Stimulated activated CD8-positive, alpha-beta memory T cell treated with anti-CD3 and anti-CD28 coated beads, Interleukin-12 subunit alpha, Interleukin-12 subunit beta, amount 100 ng/mL, for 4 hours (primary cell): ENCODE results near the gene METTL17.
"Not testable (repeated sequence)": the region's sequence is repeated elsewhere in the genome, so short reads cannot be mapped to it uniquely, and the experiment has no call there.

Source experiments
- DNase-seq: peaks from one replicate; pipeline ENCODE4 v3.0.0-alpha.2; 2020; ENCODE audit warnings: low read depth

The METTL17 gene

GRCh38 chr14:20989787-20990600 lies at the start of gene METTL17:
TSS of gene METTL17 (plus strand) at chr14:20989980. CDS start at chr14:20990003, 23 bp downstream.
- DNase-seq: peak; percentile 70

- DNase-seq: not testable (repeated sequence)
Measured at GRCh38 chr14:20945146-20945545, 44.6 kb upstream of the METTL17 start.

- not testable (repeated sequence) for DNase-seq
Measured at GRCh38 chr14:20946707-20947106, 43.1 kb upstream of the METTL17 start.

- not testable (repeated sequence) for DNase-seq
Measured at GRCh38 chr14:20954736-20955537, 34.8 kb upstream of the METTL17 start, which contains the start of gene RNASE2. TSS of gene RNASE2 (plus strand) at chr14:20955487. CDS start at chr14:20955772, 285 bp downstream.

- not testable (repeated sequence) for DNase-seq
Measured at GRCh38 chr14:20955538-20955873, 34.3 kb upstream of the METTL17 start.

GRCh38 chr14:20956376-20956976 lies 33.3 kb upstream of the METTL17 start:
- DNase-seq: no peak

- not testable (repeated sequence) for DNase-seq
Measured at GRCh38 chr14:20958946-20959345, 30.8 kb upstream of the METTL17 start.

GRCh38 chr14:20969336-20969735 lies 20.4 kb upstream of the METTL17 start:
- DNase-seq: no peak

- DNase-seq: no peak
Measured at GRCh38 chr14:20970647-20970982, 19.2 kb upstream of the METTL17 start.

GRCh38 chr14:20970983-20971704 lies 18.6 kb upstream of the METTL17 start:
- DNase-seq: peak; percentile 55

GRCh38 chr14:20971705-20972021 lies 18.1 kb upstream of the METTL17 start:
- no peak for DNase-seq

GRCh38 chr14:20973501-20973900 lies 16.3 kb upstream of the METTL17 start:
- DNase-seq: no peak

GRCh38 chr14:20976291-20976690 lies 13.5 kb upstream of the METTL17 start:
- DNase-seq: no peak

- no peak for DNase-seq
Measured at GRCh38 chr14:20978687-20979086, 11.1 kb upstream of the METTL17 start.

- no peak for DNase-seq
Measured at GRCh38 chr14:20980906-20981305, 8.9 kb upstream of the METTL17 start.

- no peak for DNase-seq
Measured at GRCh38 chr14:20982646-20983369, 7.0 kb upstream of the METTL17 start.

GRCh38 chr14:20985650-20986049 lies 4.1 kb upstream of the METTL17 start:
- not testable (repeated sequence) for DNase-seq

GRCh38 chr14:20986811-20987210 lies 3.0 kb upstream of the METTL17 start:
- DNase-seq: no peak

GRCh38 chr14:20988717-20989470 lies 886 bp upstream of the METTL17 start:
- DNase-seq: no peak

- DNase-seq: no peak
Measured at GRCh38 chr14:20989471-20989786, 351 bp upstream of the METTL17 start.

- no peak for DNase-seq
Measured at GRCh38 chr14:20996521-20996920, 6.7 kb downstream of the METTL17 start.
